Right cardiac atrium (tissue), 5 donors: ENCODE measurements around the gene CINP. TPM values are rescaled to one million over a fixed set of nuclear protein-coding genes. Genes with fewer than 3 reads are reported as not detected.

Source experiments
- ATAC-seq, 2 donors: fragments of 200-7000 bp; cut with Tn5 transposase; one replicate each; pipeline versions ENCODE4 v1.8.0 to v1.9.1; 2020; ENCODE audit warnings: moderate library complexity in 2 of 2, mild to moderate bottlenecking in 1 of 2
- DNase-seq, 3 donors: peaks; one replicate each; pipeline ENCODE4 v3.0.0-alpha.2; 2020
- H3K27ac ChIP-seq: one replicate; pipeline ENCODE4 v1.5.1; 2013; ENCODE audit warnings: mild to moderate bottlenecking, low read length, control low read depth, moderate library complexity
- H3K27me3 ChIP-seq: one replicate; pipeline ENCODE4 v1.6.1; 2013; ENCODE audit not compliant: control insufficient read depth, insufficient read depth
- H3K4me1 ChIP-seq: one replicate; pipeline ENCODE4 v1.6.1; 2013; ENCODE audit warnings: low read length; ENCODE audit not compliant: control insufficient read depth, insufficient read depth
- H3K4me3 ChIP-seq: one replicate; pipeline ENCODE4 v1.5.1; 2013; ENCODE audit warnings: low read length, control low read depth
- H3K9me3 ChIP-seq: one replicate; pipeline ENCODE4 v1.6.1; 2013; ENCODE audit warnings: low read length; ENCODE audit not compliant: control insufficient read depth
- WGBS: extraction: QIAGEN DNeasy Blood & Tissue Kit; methylation state at CpG from one replicate; pipeline ENCODE4 v1.1.7; 2013; 5-methylcytosine and 5-hydroxymethylcytosine counted together
- intact Hi-C, 4 donors: fragments of 100-400 bp; cut with DNase I; formaldehyde crosslinking; loops; one replicate each; pipeline versions ENCODE4 v1.11.0 to v1.14.0; 2022 to 2023
- polyA plus RNA-seq: library from polyadenylated mRNA; stranded (reverse); fragments of 200-250 nt; gene quantifications from one replicate; pipeline ENCODE4 v1.2.3, GENCODE V29; 2013
- total RNA-seq, 4 donors: library from RNA; stranded (reverse); fragmentation: NEBNext Ultra II Directional; extraction: Animal tissue kit (Norgen Biotek cat#: 25700); gene quantifications; one replicate each; pipeline ENCODE4 v1.2.1, GENCODE V29; 2021
- donor health status: healthy with polysubstance abuse.
- donor health status: DM: no; HTN: yes; CAD: no.
- donor health status: DM: no; HTN: no; CAD: no.
- donor health status: DM: no; HTN: yes; CAD: no; lungs with severe emphysema.
- donor health status: DM: yes; HTN: yes; CAD: no.

CINP gene
- total and polyA plus RNA-seq, 5 donors = 31.8 to 38.2 (median 34.6) TPM

GRCh38 chr14:102378830-102379229 lies 16.1 kb upstream of the CINP start:
- H3K27ac ChIP-seq = no peak overlapping the region
- no peak for DNase-seq
- 96% methylated on average over 9 of the region's 9 CpGs for WGBS
- intact Hi-C loops = no loop called here
- peaks cover 2% of the 10 kb centered on the region for H3K4me1 ChIP-seq
- no peak overlapping the region for H3K4me3 ChIP-seq
- H3K9me3 ChIP-seq = no peaks in the 10 kb centered on the region
- H3K27me3 ChIP-seq = no peaks in the 10 kb centered on the region
- no peak for ATAC-seq

GRCh38 chr14:102377696-102378095 lies 15.0 kb upstream of the CINP start:
- Histone ChIP-seq H3K4me1 (peaks cover 2% of the 10 kb centered on the region), H3K9me3 (no peaks in the 10 kb centered on the region), H3K27me3 (no peaks in the 10 kb centered on the region), H3K27ac (no peak overlapping the region), H3K4me3 (no peak overlapping the region)
- intact Hi-C loops = no loop called here
- ATAC-seq = no peak
- no peak for DNase-seq

GRCh38 chr14:102375119-102375518 lies 12.4 kb upstream of the CINP start:
- DNase-seq (no peak), ATAC-seq (no peak)
- no peak overlapping the region for H3K4me3 ChIP-seq
- no peak overlapping the region for H3K27ac ChIP-seq
- no peaks in the 10 kb centered on the region for H3K27me3 ChIP-seq
- intact Hi-C loops = no loop called here
- peaks cover 12% of the 10 kb centered on the region for H3K4me1 ChIP-seq
- no peaks in the 10 kb centered on the region for H3K9me3 ChIP-seq
- 97% methylated on average over 5 of the region's 5 CpGs for WGBS

- ATAC-seq (no peak), DNase-seq (no peak)
- 87% methylated on average over 2 of the region's 2 CpGs for WGBS
- H3K4me3 ChIP-seq = no peak overlapping the region
- no peaks in the 10 kb centered on the region for H3K9me3 ChIP-seq
- intact Hi-C loops = no loop called here
- no peak overlapping the region for H3K27ac ChIP-seq
- no peaks in the 10 kb centered on the region for H3K27me3 ChIP-seq
- H3K4me1 ChIP-seq = peaks cover 12% of the 10 kb centered on the region
Observed at GRCh38 chr14:102374264-102374663, 11.6 kb upstream of the CINP start.

GRCh38 chr14:102373110-102373509 lies 10.4 kb upstream of the CINP start:
- H3K9me3 ChIP-seq = no peaks in the 10 kb centered on the region
- no peak overlapping the region for H3K27ac ChIP-seq
- ATAC-seq = no peak
- H3K27me3 ChIP-seq = no peaks in the 10 kb centered on the region
- H3K4me3 ChIP-seq = no peak overlapping the region
- intact Hi-C loops = no loop called here
- WGBS = 95% methylated on average over 3 of the region's 3 CpGs
- DNase-seq = no peak
- peaks cover 12% of the 10 kb centered on the region for H3K4me1 ChIP-seq

GRCh38 chr14:102371361-102371760 lies 8.7 kb upstream of the CINP start:
- 82% methylated on average over 4 of the region's 4 CpGs for WGBS
- no peaks in the 10 kb centered on the region for H3K9me3 ChIP-seq
- no peak for DNase-seq
- peaks cover 12% of the 10 kb centered on the region for H3K4me1 ChIP-seq
- H3K27me3 ChIP-seq = no peaks in the 10 kb centered on the region
- H3K27ac ChIP-seq = no peak overlapping the region
- no peak for ATAC-seq
- intact Hi-C loops = no loop called here
- no peak overlapping the region for H3K4me3 ChIP-seq

- no peaks in the 10 kb centered on the region for H3K9me3 ChIP-seq
- H3K27ac ChIP-seq = peak overlapping the region; percentile 12
- DNase-seq (no peak), ATAC-seq (peak; percentile 79 to 80)
- H3K4me1 ChIP-seq = peaks cover 12% of the 10 kb centered on the region
- no peaks in the 10 kb centered on the region for H3K27me3 ChIP-seq
- WGBS = 51% methylated on average over 11 of the region's 11 CpGs
- intact Hi-C loops = no loop called here
- no peak overlapping the region for H3K4me3 ChIP-seq
Observed at GRCh38 chr14:102370305-102370809, 7.7 kb upstream of the CINP start.

GRCh38 chr14:102363182-102363943 lies 673 bp upstream of the CINP start:
- intact Hi-C loops = no loop called here
- ATAC-seq = peak; percentile 42 to 66
- H3K27ac ChIP-seq = peak overlapping the region; percentile 55
- H3K9me3 ChIP-seq = no peaks in the 10 kb centered on the region
- peak overlapping the region; percentile 94 for H3K4me3 ChIP-seq
- H3K27me3 ChIP-seq = no peaks in the 10 kb centered on the region
- WGBS = 2% methylated on average over 53 of the region's 53 CpGs
- peaks cover 4% of the 10 kb centered on the region for H3K4me1 ChIP-seq
- peak in 1 of 3 donors; percentile 65 for DNase-seq

- peak overlapping the region; percentile 94 for H3K4me3 ChIP-seq
- no peaks in the 10 kb centered on the region for H3K27me3 ChIP-seq
- 31% methylated on average over 4 of the region's 4 CpGs for WGBS
- intact Hi-C loops = no loop called here
- DNase-seq = no peak
- peak in 1 of 2 donors; percentile 1 for ATAC-seq
- H3K9me3 ChIP-seq = no peaks in the 10 kb centered on the region
- H3K4me1 ChIP-seq = peaks cover 4% of the 10 kb centered on the region
- peak overlapping the region; percentile 95 for H3K27ac ChIP-seq
Observed at GRCh38 chr14:102362084-102362483, 606 bp downstream of the CINP start.

- H3K4me3 ChIP-seq = no peak overlapping the region
- H3K9me3 ChIP-seq = no peaks in the 10 kb centered on the region
- peaks cover 4% of the 10 kb centered on the region for H3K4me1 ChIP-seq
- H3K27ac ChIP-seq = no peak overlapping the region
- intact Hi-C loops = no loop called here
- WGBS = 95% methylated on average over 3 of the region's 3 CpGs
- no peak for ATAC-seq
- no peak for DNase-seq
- no peaks in the 10 kb centered on the region for H3K27me3 ChIP-seq
Observed at GRCh38 chr14:102360388-102360787, 2.3 kb downstream of the CINP start.

- Histone ChIP-seq H3K27me3 (no peaks in the 10 kb centered on the region), H3K4me3 (no peak overlapping the region), H3K27ac (no peak overlapping the region), H3K4me1 (peaks cover 3% of the 10 kb centered on the region), H3K9me3 (no peaks in the 10 kb centered on the region)
- intact Hi-C loops = no loop called here
- ATAC-seq (no peak), DNase-seq (no peak)
- WGBS = 93% methylated on average over 2 of the region's 2 CpGs
Observed at GRCh38 chr14:102359341-102359740, 3.3 kb downstream of the CINP start.
